K562 (cell line): ENCODE results near the gene WDR88. TPM values are rescaled to one million over a fixed set of nuclear protein-coding genes. Genes with fewer than 3 reads are reported as not detected.

Experiments used
- HINFP ChIP-seq: fragments of 450-650 bp; conservative IDR thresholded peaks from 2 replicates; pipeline ENCODE4 v1.6.1; 2016; ENCODE audit warnings: missing genetic modification characterization, low read depth, mild to moderate bottlenecking, control low read depth, missing compliant biosample characterization
- MYNN ChIP-seq, 2 experiments: sonication (generic); formaldehyde crosslinking in 1 of 2; IDR thresholded peaks; 2 replicates each; pipeline versions ENCODE4 v1.5.0 to v1.6.1; 2016 to 2020; ENCODE audit warnings: antibody characterized with exemption in 1 of 2, missing genetic modification reagents in 1 of 2
- NFYB ChIP-seq: IDR thresholded peaks from 2 replicates; pipeline ENCODE4 v1.6.1; 2011; ENCODE audit warnings: mild to moderate bottlenecking, moderate library complexity; ENCODE audit not compliant: insufficient read length; ENCODE audit errors: extremely low read depth
- PML ChIP-seq: IDR thresholded peaks from 2 replicates; pipeline ENCODE4 v1.6.1; 2012; ENCODE audit warnings: low read length, inconsistent platforms
- SMARCB1 ChIP-seq: IDR thresholded peaks from 2 replicates; pipeline ENCODE4 v1.6.1; 2011; ENCODE audit warnings: improper control_type of control experiment, low read depth; ENCODE audit not compliant: insufficient read length
- ZNF407 ChIP-seq: fragments of 450-650 bp; IDR thresholded peaks from 2 replicates; pipeline ENCODE4 v1.6.1; 2016; ENCODE audit warnings: low read depth
- ZNF76 ChIP-seq: fragments of 250-450 bp; sonication (Bioruptor Pico); IDR thresholded peaks from 2 replicates; pipeline ENCODE4 v1.4.0; 2020; ENCODE audit warnings: mild to moderate bottlenecking, moderate library complexity, borderline replicate concordance
- polyA plus RNA-seq, 8 experiments: library from polyadenylated mRNA; depleted of rRNA in 4 of 8; stranded (reverse) in 5 of 8; unstranded in 3 of 8; fragments of >200 nt; fragmentation: Nextera tagmentation in 2 of 8; fragmentation: Illumina TruSeq in 1 of 8; extraction: Ambion mirVana in 2 of 8; extraction: Trizol in 1 of 8; gene quantifications; 2 replicates each; pipeline versions ENCODE4 v1.2.1 to v1.2.3, GENCODE V29; 2011 to 2014; ENCODE audit warnings: inconsistent platforms in 1 of 8, missing spikeins in 1 of 8
- total RNA-seq, 7 experiments: library from RNA; depleted of rRNA in 6 of 7; stranded (reverse); fragments of >200 nt in 6 of 7; fragmentation: Illumina TruSeq in 2 of 7; extraction: Trizol in 2 of 7; gene quantifications; 2 replicates each; pipeline versions ENCODE4 v1.2.1 to v1.2.3, GENCODE V29; 2011 to 2021; ENCODE audit warnings: low replicate concordance in 1 of 7

Gene WDR88
- total and polyA plus RNA-seq, 9 of the 15 experiments (the other 6 are each of a cell fraction or from before 2014, with no cell fraction given): 0.03 to 0.04 TPM; not detected in 7

GRCh38 chr19:33163481-33163880 lies 31.6 kb downstream of the WDR88 start (continued):
- TF ChIP-seq ZNF407 (no peak), PML (no peak), ZNF76 (CRISPR knock-in tag) (no peak), MYNN (IDR thresholded peaks at IDR 0.05) (no peak), MYNN (CRISPR knock-in tag; IDR thresholded peaks at IDR 0.05) (no peak), SMARCB1 (no peak), NFYB (no peak), HINFP (tag) (no peak)
